Upper lobe of left lung (tissue), 6 donors: ENCODE results near the gene VSX2. TPM values are rescaled to one million over a fixed set of nuclear protein-coding genes. Genes with fewer than 3 reads are reported as not detected.
A peak's percentile ranks its signal among the peaks of the same experiment; 100 is the strongest.

Experiments
- ATAC-seq, 2 donors: fragments of 200-7000 bp; cut with Tn5 transposase; one replicate each; pipeline ENCODE4 v1.9.1; 2022; ENCODE audit warnings: mild to moderate bottlenecking in 2 of 2, moderate library complexity in 2 of 2; ENCODE audit not compliant: low FRiP score in 2 of 2
- DNase-seq, 2 donors: peaks; one replicate each; pipeline ENCODE4 v3.0.0-alpha.2; 2019 to 2020
- H3K27ac ChIP-seq, 4 donors: fragments of 200-600 bp; sonication (generic); one replicate each; pipeline ENCODE4 v1.5.1; 2016 to 2019
- H3K27me3 ChIP-seq, 4 donors: fragments of 200-600 bp; sonication (generic); one replicate each; pipeline ENCODE4 v1.5.1; 2017 to 2019
- H3K36me3 ChIP-seq, 4 donors: fragments of 200-600 bp; sonication (generic); one replicate each; pipeline ENCODE4 v1.5.1; 2016 to 2019
- H3K4me1 ChIP-seq, 4 donors: fragments of 200-600 bp; sonication (generic); one replicate each; pipeline ENCODE4 v1.5.1; 2018 to 2019
- H3K4me3 ChIP-seq, 4 donors: fragments of 200-600 bp; sonication (generic); one replicate each; pipeline ENCODE4 v1.5.1; 2017 to 2019; ENCODE audit warnings: mild to moderate bottlenecking in 2 of 4, moderate library complexity in 1 of 4
- H3K9me3 ChIP-seq, 4 donors: fragments of 200-600 bp; sonication (generic); one replicate each; pipeline ENCODE4 v1.5.1; 2018 to 2019
- CTCF ChIP-seq, 6 experiments: fragments of 450-650 bp in 4 of 6; fragments of 200-600 bp in 2 of 6; sonication (generic) in 2 of 6; IDR thresholded peaks; one replicate each; pipeline ENCODE4 v1.5.1; 2016 to 2019; ENCODE audit warnings: antibody characterized with exemption in 6 of 6
- EP300 ChIP-seq, 4 donors: sonication (generic); formaldehyde crosslinking; IDR thresholded peaks; one replicate each; pipeline ENCODE4 v1.5.1; 2017; ENCODE audit warnings: antibody characterized with exemption in 4 of 4, control low read depth in 2 of 4
- POLR2A ChIP-seq, 4 donors: fragments of 450-650 bp; IDR thresholded peaks; one replicate each; pipeline ENCODE4 v1.5.1; 2016 to 2017; ENCODE audit warnings: antibody characterized with exemption in 4 of 4, mild to moderate bottlenecking in 2 of 4
- POLR2AphosphoS5 ChIP-seq, 2 donors: sonication (generic); formaldehyde crosslinking; IDR thresholded peaks; one replicate each; pipeline ENCODE4 v1.5.1; 2017; ENCODE audit warnings: antibody characterized with exemption in 2 of 2
- WGBS, 2 donors: methylation state at CpG; one replicate each; pipeline ENCODE4 v1.1.5; 2017 to 2018; 5-methylcytosine and 5-hydroxymethylcytosine counted together
- total RNA-seq, 6 donors: library from RNA; depleted of rRNA in 4 of 6; stranded (reverse); fragments of >200 nt in 4 of 6; gene quantifications; one replicate each; pipeline versions ENCODE4 v1.1.0 to v1.2.1, GENCODE V29; 2016 to 2021
- donor health status: DM: no; HTN: no; CAD: no; lungs with moderate emphysema.
- donor health status: DM: no; HTN: yes; CAD: no; lungs with severe emphysema.

Gene VSX2
- total RNA-seq, 6 donors from 2014 or later: 0.30 TPM; not detected in 5

- no peaks in the 10 kb centered on the region for H3K4me1 ChIP-seq
- ATAC-seq (no peak), DNase-seq (no peak)
- H3K9me3 ChIP-seq: no peaks in the 10 kb centered on the region
- H3K36me3 ChIP-seq: peaks cover 40 to 94% (median 71%) of the 10 kb centered on the region in 4 donors
- no peak overlapping the region for H3K4me3 ChIP-seq
- 89 to 96% methylated on average over 3 to 5 of the region's 5 CpGs for whole genome bisulfite sequencing, 2 donors
- H3K27me3 ChIP-seq: no peaks in the 10 kb centered on the region
- H3K27ac ChIP-seq: no peak overlapping the region
- TF ChIP-seq POLR2AphosphoS5 (IDR thresholded peaks at IDR 0.05): no peak
- no peak for TF ChIP-seq EP300 (IDR thresholded peaks at IDR 0.05)
- TF ChIP-seq CTCF (IDR thresholded peaks at IDR 0.05): no peak
- TF ChIP-seq POLR2A (IDR thresholded peaks at IDR 0.05): no peak
Measured at GRCh38 chr14:74289801-74290200, 50.6 kb downstream of the VSX2 start.

- H3K36me3 ChIP-seq: peaks cover 36 to 94% (median 71%) of the 10 kb centered on the region in 4 donors
- 78 to 84% methylated on average over 7 of the region's 7 CpGs for WGBS, 2 donors
- no peak overlapping the region for H3K4me3 ChIP-seq
- DNase-seq (no peak), ATAC-seq (no peak)
- no peaks in the 10 kb centered on the region for H3K27me3 ChIP-seq
- no peaks in the 10 kb centered on the region for H3K9me3 ChIP-seq
- no peaks in the 10 kb centered on the region for H3K4me1 ChIP-seq
- TF ChIP-seq CTCF (IDR thresholded peaks at IDR 0.05) (peak in 1 of 6 experiments; percentile 11), POLR2AphosphoS5 (IDR thresholded peaks at IDR 0.05) (no peak)
- H3K27ac ChIP-seq: no peak overlapping the region
Measured at GRCh38 chr14:74290415-74290814, 51.2 kb downstream of the VSX2 start.

- no peak for ATAC-seq
- H3K27ac ChIP-seq: no peak overlapping the region
- 84 to 94% methylated on average over 11 of the region's 11 CpGs for WGBS, 2 donors
- no peaks in the 10 kb centered on the region for H3K4me1 ChIP-seq
- no peak overlapping the region for H3K4me3 ChIP-seq
- H3K9me3 ChIP-seq: no peaks in the 10 kb centered on the region
- no peak for DNase-seq
- peaks cover 27 to 94% (median 70%) of the 10 kb centered on the region in 4 donors for H3K36me3 ChIP-seq
- TF ChIP-seq POLR2A (IDR thresholded peaks at IDR 0.05): no peak
- TF ChIP-seq POLR2AphosphoS5 (IDR thresholded peaks at IDR 0.05): no peak
- no peak for TF ChIP-seq EP300 (IDR thresholded peaks at IDR 0.05)
- no peak for TF ChIP-seq CTCF (IDR thresholded peaks at IDR 0.05)
- no peaks in the 10 kb centered on the region for H3K27me3 ChIP-seq
Measured at GRCh38 chr14:74292061-74292460, 52.8 kb downstream of the VSX2 start.

DNA sequence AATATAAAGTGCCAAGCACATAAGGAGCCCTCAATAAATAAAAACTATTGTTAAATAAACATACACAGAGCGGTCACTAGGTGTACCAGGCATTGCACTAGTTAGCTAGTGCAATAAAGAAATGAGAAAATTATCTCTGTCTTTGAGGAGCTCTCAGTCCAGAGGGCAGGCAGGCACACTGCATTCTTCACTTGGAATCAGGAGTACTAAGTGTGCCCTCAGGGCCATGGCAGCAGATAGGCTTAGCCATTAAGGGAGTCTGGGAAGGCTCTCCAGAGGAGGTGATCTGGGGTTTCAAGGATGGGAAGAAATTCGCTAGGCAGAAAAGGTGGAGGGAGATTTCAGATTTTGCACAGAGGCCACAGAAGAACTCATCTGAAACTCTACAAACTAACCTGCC lies 54.4 kb downstream of the VSX2 start:
- TF ChIP-seq POLR2AphosphoS5 (IDR thresholded peaks at IDR 0.05) (no peak), CTCF (IDR thresholded peaks at IDR 0.05) (no peak), EP300 (IDR thresholded peaks at IDR 0.05) (no peak), POLR2A (IDR thresholded peaks at IDR 0.05) (no peak)
- no peak overlapping the region for H3K4me3 ChIP-seq
- DNase-seq: no peak
- ATAC-seq: no peak
- H3K4me1 ChIP-seq: peaks cover 0 to 2% (median 0%) of the 10 kb centered on the region in 4 donors
- H3K36me3 ChIP-seq: peaks cover 16 to 93% (median 65%) of the 10 kb centered on the region in 4 donors
- H3K27ac ChIP-seq: no peak overlapping the region
- WGBS, 2 donors: 71 to 98% methylated on average over 2 of the region's 2 CpGs
- H3K9me3 ChIP-seq: no peaks in the 10 kb centered on the region
- H3K27me3 ChIP-seq: no peaks in the 10 kb centered on the region

GRCh38 chr14:74296037-74296467 lies 56.8 kb downstream of the VSX2 start:
- Histone ChIP-seq H3K27me3 (no peaks in the 10 kb centered on the region), H3K27ac (no peak overlapping the region), H3K36me3 (peaks cover 9 to 80% (median 51%) of the 10 kb centered on the region in 4 donors), H3K4me1 (peaks cover 0 to 7% (median 5%) of the 10 kb centered on the region in 4 donors), H3K4me3 (no peak overlapping the region), H3K9me3 (no peaks in the 10 kb centered on the region)
- DNase-seq (no peak), ATAC-seq (no peak)
- 91 to 92% methylated on average over 9 of the region's 9 CpGs for WGBS, 2 donors
- no peak for TF ChIP-seq POLR2AphosphoS5 (IDR thresholded peaks at IDR 0.05)
- no peak for TF ChIP-seq CTCF (IDR thresholded peaks at IDR 0.05)
- no peak for TF ChIP-seq EP300 (IDR thresholded peaks at IDR 0.05)
- TF ChIP-seq POLR2A (IDR thresholded peaks at IDR 0.05): no peak
